SW480 (cell line): ENCODE measurements around the gene TAP2.

Source experiments
- DNase-seq: peaks from one replicate; pipeline ENCODE4 v3.0.0-alpha.2; 2016; ENCODE audit warnings: low spot score

The TAP2 gene

DNA sequence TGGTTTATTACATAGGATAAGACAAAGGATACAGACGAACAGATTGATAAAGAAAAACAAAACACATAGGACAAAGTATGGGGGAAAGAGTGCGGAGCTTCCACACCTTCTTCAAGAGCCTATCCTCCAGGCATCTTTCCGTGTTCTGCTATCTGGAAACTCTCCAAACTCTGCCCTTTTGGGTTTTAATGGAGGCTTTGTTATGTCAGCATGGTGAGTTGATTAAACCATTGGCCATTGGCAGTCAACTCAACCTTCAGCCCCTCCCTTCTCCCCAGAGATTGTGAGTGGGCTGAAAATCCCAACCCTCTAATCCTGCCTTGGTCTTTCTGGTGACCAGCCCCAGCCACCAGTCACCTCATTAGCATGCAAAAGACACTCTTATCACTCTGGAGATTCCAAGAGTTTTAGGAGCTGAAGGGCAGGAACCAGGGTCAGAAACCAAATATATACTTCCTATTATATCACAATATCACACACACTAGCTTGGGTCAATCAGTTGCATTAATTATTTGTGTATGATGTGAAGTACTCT is 45.6 kb downstream of the TAP2 start:
- DNase-seq = no peak

DNA sequence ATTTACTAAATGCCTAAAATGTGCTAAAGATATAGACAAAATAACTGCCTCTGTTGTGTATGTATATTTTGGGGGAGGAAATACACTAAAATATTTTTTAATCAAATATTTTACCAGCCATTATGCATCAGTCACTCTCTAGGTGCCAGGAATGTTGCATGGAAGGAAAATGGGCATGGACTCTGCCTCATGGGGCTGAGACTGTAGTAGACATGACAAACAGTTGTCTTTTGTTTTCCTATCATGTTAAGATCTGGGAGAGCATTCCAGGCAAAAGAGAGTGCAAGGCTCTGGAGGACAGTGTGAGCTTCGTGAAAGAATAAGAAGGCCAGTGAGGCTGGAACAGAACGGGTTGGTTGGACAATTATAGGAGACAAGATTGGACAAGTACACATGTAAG is 48.2 kb downstream of the TAP2 start:
- peak; percentile 47 for DNase-seq
